ENCODE results near the gene RIC3.

The RIC3 gene

GRCh38 chr11:8086001-8086479, 82.8 kb downstream of the RIC3 start:
- peak; percentile 88 for DNase-seq

DNA sequence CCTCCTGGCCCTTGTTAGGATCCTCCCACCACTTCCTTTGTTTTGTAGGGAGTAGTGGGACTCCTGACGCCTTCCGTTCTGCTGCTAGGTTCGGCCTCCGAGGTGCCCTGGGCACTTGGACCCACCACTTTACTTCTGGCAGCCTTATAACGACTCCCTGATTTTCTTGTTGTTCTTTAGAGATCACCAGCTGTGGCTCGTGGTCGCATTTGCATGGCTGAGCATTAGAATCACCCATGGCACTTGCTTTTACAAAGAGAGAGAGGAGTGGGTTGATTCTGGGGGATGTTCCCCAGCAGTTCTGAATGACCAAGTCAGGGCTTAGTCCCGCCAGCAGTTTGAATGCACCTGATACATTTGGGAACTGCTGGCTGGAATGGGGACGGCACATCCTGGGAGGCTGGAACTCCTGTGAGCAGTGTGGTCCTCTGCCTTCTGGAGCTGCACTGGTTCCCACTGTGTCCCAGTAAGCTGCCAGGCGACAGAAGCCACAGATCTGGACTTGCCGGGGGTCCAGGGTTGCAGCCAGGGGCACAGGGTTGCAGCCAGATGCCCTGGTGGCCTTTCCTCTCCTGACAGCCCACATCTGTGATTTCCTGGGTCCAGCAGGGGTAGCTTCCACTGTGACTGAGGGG, 83.7 kb downstream of the RIC3 start:
- DNase-seq: no peak

DNA sequence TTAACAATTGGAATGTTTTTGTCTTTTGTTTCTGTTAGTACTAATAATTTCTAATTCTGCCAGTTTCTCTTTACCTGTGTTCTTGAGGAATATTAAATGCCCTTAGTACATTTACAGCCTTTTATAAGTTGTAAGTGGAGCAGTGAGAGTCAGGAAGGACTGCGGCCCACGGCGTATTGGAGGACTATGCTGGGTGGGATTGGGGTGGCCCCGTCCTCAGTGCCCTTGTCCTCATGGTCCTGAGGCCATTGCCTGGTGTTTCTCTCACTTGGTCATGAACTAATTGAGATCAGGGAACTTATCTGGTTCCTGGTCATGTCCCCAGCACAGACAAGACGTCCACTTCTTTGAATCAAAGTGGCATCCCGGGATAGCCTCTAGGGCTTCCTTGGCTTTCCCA, 84.5 kb downstream of the RIC3 start:
- no peak for DNase-seq

GRCh38 chr11:8083871-8084281, 84.9 kb downstream of the RIC3 start:
- no peak for DNase-seq

DNA sequence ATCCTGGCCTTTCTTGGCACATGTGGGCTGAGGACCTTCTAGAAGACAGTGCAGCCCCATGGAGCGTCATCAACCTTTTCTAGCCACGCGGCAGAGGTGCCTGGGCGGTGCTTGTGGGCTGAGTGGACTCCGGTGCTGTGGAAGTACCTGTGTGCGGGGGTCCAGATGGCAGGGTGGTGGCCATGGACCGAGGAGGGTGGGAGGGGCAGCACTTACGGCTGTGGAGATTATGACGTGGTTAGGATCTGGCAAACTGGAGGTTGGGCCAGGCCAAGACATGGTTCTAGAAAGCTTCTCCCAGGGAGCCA, 85.8 kb downstream of the RIC3 start:
- DNase-seq: no peak

- peak; percentile 79 for DNase-seq
These were observed 86.3 kb downstream of the RIC3 start for GRCh38 chr11:8082391-8083087.

GRCh38 chr11:8081591-8082250, 87.1 kb downstream of the RIC3 start:
- DNase-seq: no peak

- DNase-seq: peak; percentile 38
These were observed 87.9 kb downstream of the RIC3 start, which contains the start of gene TUB for GRCh38 chr11:8080674-8081590. Gene TUB, plus strand, starts transcription at chr11:8081211. Its CDS starts 300 bp downstream, at chr11:8081511.

DNA sequence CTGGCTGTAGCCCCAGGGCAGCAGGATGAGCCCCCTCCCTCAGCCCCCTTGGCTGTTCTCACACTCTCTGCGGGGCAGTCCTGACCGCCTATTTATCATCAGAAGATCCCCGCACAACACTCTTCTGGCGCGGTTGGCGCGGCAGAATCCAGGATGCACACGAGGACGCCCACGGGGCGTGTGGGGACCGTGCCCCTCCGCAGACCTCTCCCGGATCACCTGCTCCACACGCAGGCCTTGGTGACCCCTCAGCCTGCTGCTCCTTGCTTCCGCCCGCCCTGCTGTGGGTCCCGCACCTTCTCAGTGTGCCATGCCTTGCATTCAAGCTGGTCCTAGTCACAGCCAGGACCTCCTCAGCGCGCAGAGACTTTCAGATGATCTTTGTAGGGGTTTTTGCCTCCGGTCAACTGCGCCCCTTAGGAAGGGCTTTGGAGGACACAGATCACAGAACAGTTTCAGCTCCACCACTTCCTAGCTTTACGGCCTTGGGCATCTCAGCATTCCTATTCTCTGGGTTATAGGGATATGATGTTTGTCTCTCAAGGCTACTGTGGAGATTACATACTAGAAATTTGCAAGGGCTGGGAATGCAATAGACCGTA, 88.7 kb downstream of the RIC3 start:
- no peak for DNase-seq

- DNase-seq: no peak
These were observed 89.6 kb downstream of the RIC3 start for GRCh38 chr11:8079111-8079675.

GRCh38 chr11:8075119-8075726, 93.6 kb downstream of the RIC3 start:
- no peak for DNase-seq

DNA sequence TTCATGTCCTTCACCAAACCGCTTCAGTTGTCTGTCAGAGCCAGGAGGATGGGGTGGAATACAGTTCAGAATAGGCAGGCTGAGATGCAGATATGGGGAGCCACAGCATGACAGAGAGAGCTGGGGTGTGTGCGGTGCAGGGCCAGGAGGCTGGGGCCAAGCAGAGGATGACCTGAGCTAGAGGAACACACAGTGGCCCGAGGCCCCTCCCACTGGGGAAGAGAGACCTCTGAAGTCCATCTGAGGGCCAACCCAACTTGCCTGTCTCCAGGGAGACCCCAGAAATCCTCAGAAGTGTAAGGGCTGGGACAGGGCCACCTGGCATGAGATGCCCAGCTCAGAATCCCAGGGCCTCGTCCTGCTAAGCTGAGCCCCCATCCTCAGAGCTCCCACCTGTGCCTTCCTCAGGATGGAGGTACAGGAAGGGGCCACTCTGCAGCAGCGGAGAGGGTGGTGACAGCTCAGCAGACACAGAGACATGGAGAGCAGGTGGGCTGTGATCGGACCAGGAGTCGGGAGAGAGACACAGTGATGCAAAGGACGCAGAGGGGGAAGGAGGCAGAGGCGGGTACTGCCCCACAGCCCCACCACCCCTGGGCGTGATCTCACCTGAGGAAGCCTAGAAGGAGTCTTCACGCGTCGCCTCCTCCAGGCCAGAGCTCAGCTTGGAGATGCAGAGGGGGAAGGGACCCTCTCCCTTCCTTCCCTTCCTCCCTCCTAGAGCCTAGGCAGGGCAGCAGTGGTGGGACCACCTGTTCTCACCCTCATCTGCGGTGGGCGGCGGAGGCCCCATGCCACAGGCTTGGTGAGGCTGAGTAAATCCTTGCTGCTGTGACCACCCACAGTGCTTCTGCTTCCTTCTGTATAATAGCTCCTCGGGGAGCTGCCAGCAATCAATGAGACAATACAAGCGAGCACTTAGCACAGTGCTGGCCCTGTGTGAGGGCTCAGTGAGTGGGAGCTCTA, 96.9 kb downstream of the RIC3 start:
- DNase-seq: peak; percentile 31

DNA sequence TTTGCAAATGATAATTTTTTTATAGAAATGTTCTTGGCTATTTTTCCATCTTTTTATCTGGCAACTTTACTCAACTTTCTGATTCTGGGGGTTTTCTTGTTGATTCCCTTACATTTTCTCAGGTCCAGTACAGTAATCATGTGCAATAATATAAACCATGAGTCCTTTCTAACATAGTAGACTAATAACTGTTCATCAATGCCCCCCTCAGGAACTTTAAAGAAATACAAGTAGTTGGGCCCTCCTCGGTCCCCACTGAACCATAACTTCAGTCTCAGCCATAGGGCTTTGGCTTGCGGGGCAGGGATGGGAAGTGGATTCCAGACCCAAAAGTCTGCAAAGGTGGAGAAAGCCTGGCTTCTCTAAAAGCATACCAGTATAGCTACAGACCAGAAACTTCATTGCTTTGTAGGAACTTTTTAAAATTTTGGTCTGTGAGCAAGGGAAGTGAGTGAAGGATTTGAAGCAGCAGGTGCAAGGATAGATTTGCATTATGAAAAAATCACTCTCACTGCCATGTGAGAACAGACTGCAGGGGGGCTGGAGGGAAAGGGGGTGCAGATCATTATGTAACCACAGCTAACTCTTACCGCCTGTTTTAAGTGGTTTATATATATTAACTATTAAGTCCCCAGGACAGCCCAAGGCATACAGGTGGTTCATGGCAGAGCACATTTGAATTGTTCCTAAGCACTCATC, 98.3 kb downstream of the RIC3 start:
- DNase-seq: peak; percentile 28

- DNase-seq: no peak
These were observed 99.1 kb downstream of the RIC3 start for GRCh38 chr11:8069771-8070170.

GRCh38 chr11:8068605-8069221, 100.1 kb downstream of the RIC3 start:
- peak; percentile 77 for DNase-seq

DNA sequence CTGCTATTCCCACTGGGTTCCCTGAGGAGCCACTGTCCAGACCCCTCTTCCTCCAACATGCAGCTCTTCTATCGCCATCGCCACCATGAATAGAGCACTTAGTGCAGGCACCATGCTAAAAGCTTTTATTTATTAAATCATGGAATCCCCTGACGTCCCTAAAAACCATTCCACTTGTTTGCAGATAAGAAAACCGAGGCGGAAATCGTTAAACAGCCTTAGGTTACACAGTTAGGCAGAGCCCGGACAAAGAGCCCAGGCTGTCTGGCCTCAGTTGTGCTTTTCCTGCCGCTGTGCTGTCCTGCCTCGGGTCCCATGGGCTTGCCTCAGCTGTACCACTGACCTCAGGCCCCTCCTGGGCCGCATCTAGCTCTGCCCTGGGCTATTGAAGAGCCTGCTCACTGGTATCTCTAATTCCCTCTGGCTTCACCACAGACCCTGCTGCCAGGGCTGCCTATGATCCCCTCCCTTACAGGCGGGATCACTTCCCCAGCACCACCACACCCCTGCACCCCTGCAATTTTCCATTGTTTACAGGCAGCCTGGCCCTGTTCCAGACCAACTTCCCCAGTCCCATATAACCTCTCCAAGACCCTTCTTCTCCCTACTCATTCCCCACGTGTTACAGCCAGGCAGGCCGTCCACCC, 100.8 kb downstream of the RIC3 start:
- no peak for DNase-seq

DNA sequence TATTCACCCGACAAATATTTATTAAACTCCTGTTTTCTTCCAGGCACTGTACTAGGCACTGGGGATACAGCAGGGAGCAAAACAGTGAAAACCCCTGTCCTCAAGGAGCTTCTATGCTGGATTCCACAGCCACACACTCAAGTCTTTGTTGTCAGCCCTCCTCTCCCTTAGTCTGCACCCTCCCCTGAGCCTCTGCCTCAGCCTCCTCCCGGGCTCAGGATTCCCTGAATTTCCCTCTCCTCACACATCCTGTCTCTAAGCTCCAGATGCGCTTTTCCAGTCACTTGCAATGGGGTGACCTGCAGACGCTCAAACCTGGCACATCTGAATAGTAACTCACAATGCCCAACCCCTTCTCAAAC, 101.3 kb downstream of the RIC3 start:
- no peak for DNase-seq

GRCh38 chr11:8066911-8067455, 101.8 kb downstream of the RIC3 start:
- DNase-seq: no peak

Data from COR-L47 (cell line).